ENCODE data around the gene RIMKLB.
"Not testable (repeated sequence)": the region's sequence is repeated elsewhere in the genome, so short reads cannot be mapped to it uniquely, and the experiment has no call there.

RIMKLB gene

GRCh38 chr12:8773461-8773860 is 75.7 kb downstream of the RIMKLB start:
- no peak for DNase-seq (ENCODE audit: low read depth)

GRCh38 chr12:8779281-8779680 is 81.5 kb downstream of the RIMKLB start:
- DNase-seq (ENCODE audit: low read depth): no peak

- DNase-seq (ENCODE audit: low read depth): no peak
Measured at GRCh38 chr12:8779862-8780261, 82.1 kb downstream of the RIMKLB start.

DNA sequence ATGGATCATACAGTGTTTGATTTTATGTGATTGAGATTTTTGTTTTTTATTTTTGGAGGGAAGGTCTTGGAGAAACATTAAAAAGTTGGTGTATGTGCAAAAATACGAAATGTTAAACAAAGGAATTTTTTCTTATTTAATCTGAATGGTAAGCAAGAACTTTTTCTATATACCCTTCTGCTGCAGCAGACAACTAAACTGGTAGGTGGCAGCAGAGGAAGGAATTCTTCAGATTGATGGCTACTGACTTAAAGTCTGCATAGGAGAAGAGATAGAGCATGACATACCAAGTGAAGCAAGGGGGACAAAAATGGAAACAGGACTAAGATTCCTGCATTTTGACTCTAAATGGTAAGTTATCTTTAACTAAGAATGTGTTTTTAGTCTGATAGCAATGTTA is 82.6 kb downstream of the RIMKLB start:
- DNase-seq (ENCODE audit: low read depth): no peak

DNA sequence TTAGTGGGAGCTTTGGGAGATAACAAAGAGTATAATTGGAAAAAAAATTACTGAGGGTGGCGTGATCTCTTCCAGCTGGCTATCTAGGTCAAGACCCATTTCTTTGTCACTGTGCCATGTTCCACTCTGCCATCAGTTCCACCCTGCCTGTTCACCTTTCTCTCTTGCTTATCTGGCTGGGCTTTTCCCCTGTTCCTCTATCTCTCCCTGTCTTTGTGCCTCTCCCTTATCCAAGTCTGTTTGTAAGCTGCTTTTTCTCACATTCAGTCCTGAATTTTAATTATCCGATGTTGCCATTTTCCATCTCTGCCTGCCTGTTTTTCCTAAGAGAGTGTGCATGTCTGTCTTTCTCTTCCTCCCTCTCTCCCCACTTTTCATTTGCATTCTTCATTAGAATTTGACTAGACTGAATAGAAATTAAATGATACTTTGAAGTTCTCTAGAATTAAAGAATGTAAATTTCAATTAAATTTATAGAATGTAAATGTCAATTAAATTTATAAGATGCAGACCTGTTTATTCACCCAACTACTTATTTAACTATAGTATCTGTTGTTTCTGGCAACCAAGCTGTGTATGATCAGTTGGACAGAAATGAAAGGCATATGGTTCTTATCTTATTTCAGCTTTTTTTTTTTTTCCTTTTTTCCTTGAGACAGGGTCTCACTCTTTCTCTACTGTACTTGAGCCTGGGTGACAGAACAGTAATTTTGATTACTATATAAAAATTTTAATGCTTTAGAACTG is 83.8 kb downstream of the RIMKLB start:
- DNase-seq (ENCODE audit: low read depth): no peak

GRCh38 chr12:8784290-8784888 is 86.6 kb downstream of the RIMKLB start:
- DNase-seq (ENCODE audit: low read depth): no peak

- DNase-seq (ENCODE audit: low read depth): no peak
Measured at GRCh38 chr12:8785499-8785898, 87.7 kb downstream of the RIMKLB start.

DNA sequence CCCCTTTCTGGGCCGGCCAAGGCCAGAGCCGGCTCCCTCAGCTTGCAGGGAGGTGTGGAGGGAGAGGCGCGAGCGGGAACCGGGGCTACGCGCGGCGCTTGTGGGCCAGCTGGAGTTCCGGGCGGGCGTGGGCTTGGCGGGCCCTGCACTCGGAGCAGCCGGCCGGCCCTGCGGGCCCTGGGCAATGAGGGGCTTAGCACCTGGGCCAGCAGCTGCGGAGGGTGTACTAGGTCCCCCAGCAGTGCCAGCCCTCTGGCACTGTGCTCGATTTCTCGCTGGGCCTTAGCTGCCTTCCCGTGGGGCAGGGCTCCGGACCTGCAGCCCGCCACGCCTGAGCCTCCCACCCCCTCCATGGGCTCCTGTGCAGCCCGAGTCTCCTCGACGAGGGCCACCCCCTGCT is 89.4 kb downstream of the RIMKLB start:
- not testable (repeated sequence) for DNase-seq (ENCODE audit: low read depth)

- DNase-seq (ENCODE audit: low read depth): not testable (repeated sequence)
Measured at GRCh38 chr12:8788706-8789105, 90.9 kb downstream of the RIMKLB start.

DNA sequence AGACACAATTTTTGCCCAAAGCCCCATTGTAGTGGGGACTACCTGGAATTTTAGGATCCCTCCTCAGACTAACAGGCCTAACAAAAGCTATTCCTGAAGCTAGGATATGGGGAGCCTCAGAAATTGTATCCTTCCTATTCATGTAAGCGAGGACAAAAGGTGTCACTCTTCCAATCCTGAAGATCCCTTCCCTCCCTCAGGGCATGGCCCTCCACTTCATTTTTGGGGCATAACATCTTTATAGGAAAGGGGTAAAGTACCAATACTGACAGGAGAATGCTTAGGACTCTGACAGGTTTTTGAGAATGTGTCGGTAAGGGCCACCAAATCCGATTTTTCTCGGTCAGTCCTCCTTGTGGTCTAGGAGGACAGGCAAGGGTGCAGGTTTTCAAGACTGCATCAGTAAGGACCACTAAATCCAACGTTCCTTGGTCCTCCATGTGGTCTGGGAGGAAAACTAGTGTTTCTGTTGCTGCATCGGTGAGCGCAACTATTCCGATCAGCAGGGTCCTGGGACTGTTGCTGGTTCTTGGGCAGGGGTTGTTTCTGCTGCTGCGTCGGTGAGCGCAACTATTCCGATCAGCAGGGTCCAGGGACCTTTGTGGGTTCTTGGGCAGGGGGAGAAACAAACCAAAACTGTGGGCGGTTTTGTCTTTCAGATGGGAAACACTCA is 91.7 kb downstream of the RIMKLB start:
- not testable (repeated sequence) for DNase-seq (ENCODE audit: low read depth)

- DNase-seq (ENCODE audit: low read depth): not testable (repeated sequence)
Measured at GRCh38 chr12:8793226-8793625, 95.4 kb downstream of the RIMKLB start.

GRCh38 chr12:8794611-8795010 is 96.8 kb downstream of the RIMKLB start:
- not testable (repeated sequence) for DNase-seq (ENCODE audit: low read depth)

GRCh38 chr12:8796831-8797626 is 99.2 kb downstream of the RIMKLB start:
- DNase-seq (ENCODE audit: low read depth): no peak

DNA sequence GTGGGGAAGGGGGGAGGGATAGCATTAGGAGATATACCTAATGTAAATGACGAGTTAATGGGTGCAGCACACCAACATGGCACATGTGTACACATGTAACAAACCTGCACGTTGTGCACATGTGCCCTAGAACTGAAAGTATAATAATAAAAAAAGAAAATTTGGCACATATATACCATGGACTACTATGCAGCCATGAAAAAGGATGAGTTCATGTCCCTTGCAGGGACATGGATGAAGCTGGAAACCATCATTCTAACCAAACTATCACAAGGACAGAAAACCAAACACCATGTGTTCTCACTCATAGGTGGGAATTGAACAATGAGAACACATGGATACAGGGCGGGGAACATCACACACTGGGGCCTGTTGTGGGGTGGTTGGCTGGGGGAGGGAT is 103.4 kb downstream of the RIMKLB start:
- not testable (repeated sequence) for DNase-seq (ENCODE audit: low read depth)

GRCh38 chr12:8804833-8805232 is 107.0 kb downstream of the RIMKLB start:
- DNase-seq (ENCODE audit: low read depth): not testable (repeated sequence)

DNA sequence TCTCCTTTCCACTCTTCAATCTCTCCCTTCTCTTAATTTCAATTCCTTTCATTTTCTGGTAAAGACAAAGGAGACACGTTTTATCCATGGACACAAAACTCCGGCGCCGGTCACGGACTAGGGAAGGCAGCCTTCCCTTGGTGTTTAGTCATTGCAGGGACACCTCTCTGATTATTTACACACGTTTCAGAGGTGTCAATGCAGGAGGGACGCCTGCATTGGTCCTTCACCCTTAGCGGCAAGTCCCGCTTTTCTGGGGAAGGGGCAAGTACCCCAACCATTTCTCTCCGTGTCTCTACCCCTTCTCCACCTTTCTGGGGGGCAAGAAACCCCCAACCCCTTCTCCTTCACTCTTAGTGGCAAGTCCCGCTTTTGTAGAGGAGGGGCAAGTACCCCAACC is 107.7 kb downstream of the RIMKLB start:
- not testable (repeated sequence) for DNase-seq (ENCODE audit: low read depth)

- DNase-seq (ENCODE audit: low read depth): not testable (repeated sequence)
Measured at GRCh38 chr12:8807084-8807483, 109.3 kb downstream of the RIMKLB start.

DNA sequence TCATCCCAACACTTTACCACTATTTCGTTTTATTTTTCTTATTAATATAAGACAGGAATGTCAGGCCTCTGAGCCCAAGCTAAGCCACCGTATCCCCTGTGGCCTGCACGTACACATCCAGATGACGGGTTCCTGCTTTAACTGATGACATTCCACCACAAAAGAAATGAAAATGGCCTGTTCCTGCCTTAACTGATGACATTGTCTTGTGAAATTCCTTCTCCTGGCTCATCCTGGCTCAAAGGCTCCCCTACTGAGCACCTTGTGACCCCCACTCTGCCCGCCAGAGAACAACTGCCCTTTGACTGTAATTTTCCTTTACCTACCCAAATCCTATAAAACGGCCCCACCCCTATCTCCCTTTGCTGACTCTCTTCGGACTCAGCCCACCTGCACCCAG is 112.3 kb downstream of the RIMKLB start:
- not testable (repeated sequence) for DNase-seq (ENCODE audit: low read depth)

DNA sequence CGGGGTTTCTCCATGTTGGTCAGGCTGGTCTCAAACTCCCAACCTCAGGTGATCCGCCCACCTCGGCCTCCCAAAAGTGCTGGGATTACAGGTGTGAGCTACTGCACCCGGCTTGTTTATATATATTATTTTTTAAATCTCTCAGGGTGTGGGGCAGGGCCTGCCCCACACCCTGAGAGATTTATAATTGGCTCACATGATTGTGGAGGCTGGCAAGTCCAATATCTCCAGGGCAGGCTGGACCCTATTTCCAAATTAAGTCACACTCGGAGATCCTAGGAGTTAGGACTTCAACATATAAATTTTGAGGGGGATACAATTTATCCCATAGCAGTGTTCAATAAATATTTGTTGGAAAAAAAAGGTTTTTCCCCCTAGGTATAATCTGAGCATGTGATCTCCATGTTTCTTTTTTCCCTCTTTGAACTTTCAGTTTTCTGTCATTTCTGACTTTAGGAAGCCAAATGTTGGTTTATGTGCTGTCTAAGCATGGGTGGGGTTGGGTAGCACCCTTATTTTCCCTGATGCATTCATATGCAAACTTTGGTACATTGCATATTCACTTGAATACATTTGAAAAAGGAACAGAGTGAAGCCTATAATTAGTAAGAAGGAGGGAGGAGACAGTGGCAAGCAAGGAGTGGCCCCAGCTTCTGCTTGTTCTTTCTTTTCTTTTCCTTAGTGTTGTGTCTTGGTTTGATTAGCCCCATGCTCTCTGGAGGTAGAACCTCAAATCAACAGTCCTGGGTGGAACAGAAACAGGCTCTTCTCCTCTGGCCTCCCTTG is 116.0 kb downstream of the RIMKLB start:
- no peak for DNase-seq (ENCODE audit: low read depth)

DNA sequence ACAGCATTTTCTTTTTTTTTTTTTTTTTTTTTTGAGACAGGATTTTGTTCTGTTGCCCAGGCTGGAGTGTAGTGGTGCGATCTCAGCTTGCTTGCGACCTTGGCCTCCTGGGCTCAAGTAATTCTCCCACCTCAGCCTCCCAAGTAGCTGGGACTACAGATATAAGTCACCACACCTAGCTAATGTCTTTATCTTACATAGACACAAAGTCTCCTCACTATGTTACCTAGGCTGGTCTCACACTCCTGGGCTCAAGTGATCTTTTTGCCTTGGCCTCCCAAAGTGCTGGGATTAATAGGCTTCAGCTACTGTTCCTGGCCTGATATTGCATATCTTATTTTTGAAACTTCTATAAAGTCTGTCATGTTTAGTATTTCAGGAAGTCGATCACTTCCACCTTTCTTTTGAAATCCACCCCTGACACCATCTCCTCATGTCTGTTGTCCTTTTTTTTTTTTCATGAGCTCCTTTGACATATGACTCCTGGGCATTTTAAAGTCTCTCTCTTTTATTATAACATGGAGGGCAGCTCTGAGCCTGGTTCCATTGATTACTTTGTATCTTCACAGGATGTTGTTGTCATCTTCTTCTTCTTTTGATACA is 118.8 kb downstream of the RIMKLB start:
- no peak for DNase-seq (ENCODE audit: low read depth)

GRCh38 chr12:8817856-8818255 is 120.1 kb downstream of the RIMKLB start:
- DNase-seq (ENCODE audit: low read depth): no peak
